Smooth muscle cell (in vitro differentiated cells): ENCODE data around the gene KIRREL3. TPM values are rescaled to one million over a fixed set of nuclear protein-coding genes. Genes with fewer than 3 reads are reported as not detected.

Experiments used
- DNase-seq: peaks from one replicate; lab custom pipeline; 2025; ENCODE audit not compliant: unreplicated experiment; lab: John Stamatoyannopoulos, UW
- H2AFZ ChIP-seq: fragments of 200-600 bp; sonication (generic); 2 replicates; pipeline ENCODE4 v1.6.0; 2016; ENCODE audit warnings: antibody characterized with exemption, low read depth, mild to moderate bottlenecking
- H3F3A ChIP-seq: fragments of 200-600 bp; sonication (generic); 2 replicates; pipeline ENCODE4 v1.6.0; 2017; ENCODE audit warnings: antibody characterized with exemption, low read depth
- H3K27ac ChIP-seq: fragments of 200-600 bp; sonication (generic); 2 replicates; pipeline ENCODE4 v1.5.1; 2016; ENCODE audit warnings: low read depth, mild to moderate bottlenecking
- H3K27me3 ChIP-seq: fragments of 200-600 bp; sonication (generic); 2 replicates; pipeline ENCODE4 v1.6.1; 2016; ENCODE audit warnings: low read depth, mild to moderate bottlenecking
- H3K36me3 ChIP-seq: fragments of 200-600 bp; sonication (generic); 2 replicates; pipeline ENCODE4 v1.5.1; 2016; ENCODE audit warnings: low read depth
- H3K4me1 ChIP-seq: fragments of 200-600 bp; sonication (generic); 2 replicates; pipeline ENCODE4 v1.5.1; 2016; ENCODE audit warnings: low read depth
- H3K4me2 ChIP-seq: fragments of 200-600 bp; sonication (generic); 2 replicates; pipeline ENCODE4 v1.6.0; 2016; ENCODE audit warnings: mild to moderate bottlenecking
- H3K4me3 ChIP-seq: fragments of 200-600 bp; sonication (generic); 2 replicates; pipeline ENCODE4 v1.5.1; 2016; ENCODE audit warnings: mild to moderate bottlenecking
- H3K79me2 ChIP-seq: fragments of 200-600 bp; sonication (generic); 2 replicates; pipeline ENCODE4 v1.6.0; 2016; ENCODE audit warnings: low read depth, mild to moderate bottlenecking
- H3K9ac ChIP-seq: fragments of 200-600 bp; sonication (generic); 2 replicates; pipeline ENCODE4 v1.6.0; 2016; ENCODE audit warnings: low read depth
- H3K9me3 ChIP-seq: fragments of 200-600 bp; sonication (generic); replicated peaks from 2 replicates; pipeline ENCODE4 v1.5.1; 2016; ENCODE audit warnings: low read depth
- H4K20me1 ChIP-seq: fragments of 200-600 bp; sonication (generic); 2 replicates; pipeline ENCODE4 v1.6.0; 2016; ENCODE audit warnings: low read depth
- CTCF ChIP-seq: fragments of 200-600 bp; sonication (generic); IDR thresholded peaks from 2 replicates; pipeline ENCODE4 v1.5.1; 2017; ENCODE audit warnings: borderline replicate concordance, mild to moderate bottlenecking, antibody characterized with exemption; ENCODE audit not compliant: insufficient read depth, poor library complexity, severe bottlenecking
- WGBS: methylation state at CpG from one replicate; pipeline ENCODE4 v1.1.7; 2016; ENCODE audit warnings: low lambda C conversion rate; 5-methylcytosine and 5-hydroxymethylcytosine counted together
- polyA plus RNA-seq: library from polyadenylated mRNA; unstranded; fragments of >200 nt; fragmentation: Nextera tagmentation; extraction: Ambion mirVana; gene quantifications from 2 replicates; pipeline ENCODE4 v1.2.1, GENCODE V29; 2016
- total RNA-seq: library from RNA; depleted of rRNA; stranded (reverse); fragments of >200 nt; gene quantifications from 2 replicates; pipeline ENCODE4 v1.2.3, GENCODE V29; 2014

KIRREL3 gene
- total and polyA plus RNA-seq, 2 experiments from 2014 or later = 1.2 TPM; not detected in 1

DNA sequence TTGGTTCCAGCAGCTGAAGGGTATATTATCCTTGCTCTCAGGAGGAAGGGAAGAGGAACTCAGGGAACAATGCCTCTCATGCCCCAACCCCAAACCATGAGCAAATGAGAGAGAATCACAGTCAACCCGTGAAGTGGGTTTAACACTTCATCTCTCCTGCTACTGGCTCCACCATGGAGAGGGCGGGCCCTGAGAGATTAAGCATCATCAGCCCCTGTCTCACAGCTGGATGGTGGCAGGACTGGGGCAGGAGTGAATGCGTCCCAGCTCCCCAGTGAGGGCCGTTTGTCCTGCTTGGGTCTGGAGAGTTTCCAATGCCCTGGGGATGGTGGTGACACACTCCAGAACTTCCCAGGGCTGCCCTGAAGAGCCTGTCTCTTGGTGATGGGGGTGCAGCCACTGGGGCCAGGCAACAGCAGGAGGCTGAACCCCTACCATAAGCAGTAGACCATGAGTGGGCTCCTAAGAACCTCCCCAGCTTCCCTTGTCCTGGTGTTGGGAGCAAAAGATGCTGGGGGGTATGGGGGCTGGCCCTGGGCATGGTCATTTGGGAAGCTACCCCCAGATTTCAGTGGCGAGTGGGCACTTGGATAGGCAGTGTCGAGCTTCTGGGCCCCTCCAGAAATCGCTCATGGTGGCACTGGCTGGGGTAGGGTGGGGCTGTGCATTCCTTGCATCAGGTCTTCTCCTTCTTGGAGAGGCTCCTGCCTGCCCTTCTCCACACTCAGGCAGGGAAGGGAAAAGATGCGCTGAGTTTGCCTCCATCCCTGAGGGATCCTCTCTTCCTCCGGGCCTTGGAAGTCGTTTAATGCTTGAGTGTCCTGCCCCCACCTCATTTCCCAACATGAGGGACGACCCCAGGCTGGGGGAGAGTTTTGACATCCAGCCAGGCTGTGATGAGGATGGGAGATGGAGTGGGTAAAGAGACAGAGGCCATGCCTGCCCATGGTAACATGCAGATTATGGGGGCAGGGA, 487.5 kb downstream of the KIRREL3 start:
- no peak for DNase-seq
- peaks cover 13% of the 10 kb centered on the region for H3K27me3 ChIP-seq
- no peak overlapping the region for H3K27ac ChIP-seq
- H3K4me3 ChIP-seq = no peak overlapping the region
- no peak for TF ChIP-seq CTCF
- H3K9me3 ChIP-seq = no peaks in the 10 kb centered on the region
- no peaks in the 10 kb centered on the region for H3K79me2 ChIP-seq
- H3F3A ChIP-seq = no peaks in the 10 kb centered on the region
- 72% methylated on average over 11 of the region's 11 CpGs for whole genome bisulfite sequencing
- H4K20me1 ChIP-seq = no peaks in the 10 kb centered on the region
- H3K9ac ChIP-seq = no peak overlapping the region
- no peak overlapping the region for H3K4me2 ChIP-seq
- H2AFZ ChIP-seq = no peak overlapping the region
- H3K4me1 ChIP-seq = no peaks in the 10 kb centered on the region
- no peaks in the 10 kb centered on the region for H3K36me3 ChIP-seq

DNA sequence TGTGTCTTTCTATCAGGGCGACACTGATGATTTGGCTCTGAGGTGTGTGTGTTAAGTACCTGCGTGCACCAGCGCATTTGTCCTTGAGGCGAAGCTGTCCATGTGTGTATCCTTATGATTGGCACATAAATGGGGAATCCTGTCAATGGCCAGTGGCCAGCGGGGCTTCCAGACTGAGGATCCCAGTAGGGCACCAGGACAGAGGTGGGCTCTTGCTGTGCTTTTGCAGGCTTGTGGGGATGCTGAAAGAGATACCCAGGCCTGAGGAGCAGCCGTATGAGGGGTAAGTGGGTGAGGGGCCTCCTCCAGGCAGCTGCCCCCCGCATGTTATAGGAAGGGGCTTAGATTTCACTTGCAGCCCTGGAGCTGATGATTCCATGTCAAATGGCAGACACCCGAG, 488.3 kb downstream of the KIRREL3 start:
- Histone ChIP-seq H2AFZ (no peak overlapping the region), H3K4me3 (no peak overlapping the region), H3K9me3 (no peaks in the 10 kb centered on the region), H3K4me1 (no peaks in the 10 kb centered on the region), H3K9ac (no peak overlapping the region), H3K36me3 (no peaks in the 10 kb centered on the region), H3F3A (no peaks in the 10 kb centered on the region), H3K4me2 (no peak overlapping the region), H3K27me3 (peaks cover 14% of the 10 kb centered on the region), H3K27ac (no peak overlapping the region), H4K20me1 (no peaks in the 10 kb centered on the region), H3K79me2 (no peaks in the 10 kb centered on the region)
- DNase-seq = no peak
- 88% methylated on average over 8 of the region's 8 CpGs for WGBS
- no peak for TF ChIP-seq CTCF

GRCh38 chr11:126511475-126512115, 489.0 kb downstream of the KIRREL3 start:
- H4K20me1 ChIP-seq = no peaks in the 10 kb centered on the region
- no peaks in the 10 kb centered on the region for H3K36me3 ChIP-seq
- H3K4me3 ChIP-seq = no peak overlapping the region
- no peak overlapping the region for H3K27ac ChIP-seq
- H3K4me1 ChIP-seq = no peaks in the 10 kb centered on the region
- no peak for DNase-seq
- H3F3A ChIP-seq = no peaks in the 10 kb centered on the region
- peaks cover 14% of the 10 kb centered on the region for H3K27me3 ChIP-seq
- TF ChIP-seq CTCF = no peak
- 82% methylated on average over 14 of the region's 14 CpGs for WGBS
- H3K9me3 ChIP-seq = no peaks in the 10 kb centered on the region
- H3K4me2 ChIP-seq = no peak overlapping the region
- no peaks in the 10 kb centered on the region for H3K79me2 ChIP-seq
- H3K9ac ChIP-seq = no peak overlapping the region
- H2AFZ ChIP-seq = no peak overlapping the region
